ENCODE data around the gene GPRIN1.
"Not testable (repeated sequence)": the region's sequence is repeated elsewhere in the genome, so short reads cannot be mapped to it uniquely, and the experiment has no call there.

Gene GPRIN1

GRCh38 chr5:176565760-176566288, 44.1 kb downstream of the GPRIN1 start:
- DNase-seq: no peak

GRCh38 chr5:176564002-176564401, 46.0 kb downstream of the GPRIN1 start:
- no peak for DNase-seq

GRCh38 chr5:176562189-176562588, 47.8 kb downstream of the GPRIN1 start:
- DNase-seq: no peak

DNA sequence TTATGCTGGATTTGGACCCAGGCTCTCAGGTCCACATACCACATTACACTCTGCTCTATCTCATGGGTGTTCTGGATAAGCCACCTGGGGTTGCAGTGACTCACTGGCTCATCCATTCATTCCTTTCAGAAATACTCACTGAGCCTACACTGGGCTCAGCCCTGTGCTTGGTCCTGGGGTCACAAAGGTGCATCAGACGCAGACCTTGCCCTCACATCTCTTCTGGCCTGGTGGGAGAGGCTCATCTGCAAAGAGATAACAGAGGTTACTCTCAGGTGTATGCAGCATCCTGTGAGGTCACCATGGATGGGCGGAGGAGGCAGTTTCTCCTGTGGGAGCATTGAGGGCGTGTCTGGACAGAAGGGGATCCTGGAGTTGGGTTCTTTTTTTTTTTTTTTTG, 48.7 kb downstream of the GPRIN1 start:
- DNase-seq: no peak

DNA sequence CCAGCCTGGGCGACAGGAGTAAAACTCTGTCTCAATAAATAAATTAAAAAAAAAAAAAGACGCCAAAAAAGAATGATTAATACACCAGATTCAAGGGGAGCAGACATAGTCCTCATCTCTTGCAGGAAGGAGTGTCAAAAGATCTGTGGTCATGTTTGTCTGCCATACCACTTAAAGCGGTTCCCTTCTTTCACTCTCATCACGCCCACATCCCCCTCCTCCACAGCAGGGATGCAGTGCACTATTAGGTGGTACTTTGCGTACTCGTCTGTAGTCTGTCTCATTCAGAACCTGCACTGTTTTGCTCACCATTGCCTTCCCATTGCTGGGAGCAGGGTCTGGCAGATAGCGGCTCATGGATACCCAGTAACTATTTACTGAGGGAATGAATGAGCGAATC, 49.6 kb downstream of the GPRIN1 start:
- DNase-seq: no peak

- peak; percentile 67 for DNase-seq
Observed at GRCh38 chr5:176559683-176560082, 50.3 kb downstream of the GPRIN1 start.

- DNase-seq: no peak
Observed at GRCh38 chr5:176557846-176558245, 52.1 kb downstream of the GPRIN1 start.

DNA sequence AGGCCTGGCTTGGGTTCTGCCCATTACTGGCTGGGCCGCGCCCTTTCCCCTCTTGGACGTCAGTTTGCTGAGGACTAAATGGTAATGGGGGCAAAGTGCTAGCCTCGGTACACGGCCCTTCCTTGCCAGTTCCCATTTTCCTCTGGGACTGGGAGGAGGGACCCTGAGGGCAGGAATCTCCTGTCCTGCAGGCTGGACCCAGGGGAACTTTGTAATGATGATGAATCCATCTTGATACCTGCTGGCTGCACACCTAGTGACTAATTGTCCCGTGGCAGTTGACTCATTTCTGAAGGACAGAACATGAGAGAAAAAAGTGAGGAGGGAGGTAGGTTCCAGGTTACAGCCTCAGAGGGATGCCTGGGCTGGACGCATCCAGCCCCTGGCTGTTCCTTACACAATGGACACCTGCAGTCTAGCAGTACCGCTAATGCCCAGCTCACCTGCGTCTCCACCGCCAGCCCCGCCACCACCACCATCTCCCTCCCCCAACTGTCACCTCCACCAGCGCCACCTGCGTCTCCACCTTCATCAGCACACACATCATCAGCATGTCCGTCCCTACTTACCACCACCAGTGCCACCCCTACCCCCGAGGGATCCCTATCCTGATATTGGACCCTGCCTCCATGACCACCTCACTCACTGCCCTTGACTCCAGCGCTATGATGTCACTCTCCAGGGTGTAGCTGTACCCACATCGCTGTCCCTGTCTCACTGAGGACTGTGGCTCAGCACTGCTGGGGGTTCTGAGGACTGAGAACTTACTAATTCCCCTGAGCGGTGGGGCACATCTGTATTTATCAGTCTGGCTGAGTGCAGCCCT, 56.5 kb downstream of the GPRIN1 start:
- DNase-seq: peak; percentile 85

DNA sequence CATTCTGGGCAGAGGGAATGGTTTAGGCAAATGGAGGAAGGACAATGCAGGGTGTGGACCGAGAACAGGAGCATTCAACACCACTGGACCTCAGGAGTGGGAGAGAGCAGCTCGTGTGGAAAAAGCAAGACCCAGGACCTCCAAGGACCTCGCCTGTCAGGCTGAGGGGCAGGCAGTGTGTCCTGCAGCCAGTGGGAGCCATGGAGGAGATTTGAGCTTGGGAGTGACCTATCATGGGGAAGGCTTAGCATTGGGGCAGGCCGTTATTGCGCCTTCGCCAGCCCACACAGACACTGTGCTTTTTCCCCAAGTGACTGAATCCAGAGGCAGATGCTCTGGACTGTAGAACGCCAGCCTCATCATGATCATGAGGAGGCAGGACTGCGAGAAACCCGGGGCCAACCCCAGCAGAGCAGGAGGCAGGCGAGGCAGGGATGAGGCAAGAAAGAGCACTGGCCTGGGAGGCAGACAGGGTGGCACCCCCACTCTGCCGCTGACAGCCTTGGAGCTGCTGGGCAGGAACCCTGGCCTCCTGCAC, 57.6 kb downstream of the GPRIN1 start:
- DNase-seq: no peak

- not testable (repeated sequence) for DNase-seq
Observed at GRCh38 chr5:176550937-176551336, 59.0 kb downstream of the GPRIN1 start.

DNA sequence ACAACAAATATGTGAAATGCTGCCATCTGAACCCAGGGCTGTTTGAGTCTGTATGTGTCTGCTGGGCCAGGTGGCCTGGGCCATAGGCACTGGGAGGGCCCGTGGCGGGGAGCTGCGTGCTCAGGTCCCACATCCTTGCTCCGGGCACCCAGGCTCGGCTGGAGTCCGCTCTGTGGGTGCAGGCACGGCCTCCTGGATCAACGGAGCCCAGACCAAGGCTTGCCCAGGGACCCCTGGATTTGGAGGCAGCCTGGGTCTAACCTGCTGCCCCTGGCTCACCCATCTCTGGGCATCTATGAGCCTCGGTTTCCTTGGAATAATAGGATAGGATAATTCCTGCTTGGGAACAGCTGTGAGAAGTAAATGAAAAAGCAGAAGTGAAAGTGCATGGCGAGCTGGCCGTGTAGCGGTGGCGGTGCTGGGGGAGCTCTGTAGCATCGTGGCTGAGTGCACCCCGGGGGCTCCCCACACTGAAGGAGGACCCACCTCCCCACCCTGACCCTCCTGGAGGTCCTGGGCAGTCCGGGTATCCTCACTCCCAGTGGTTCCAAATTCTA, 59.6 kb downstream of the GPRIN1 start:
- no peak for DNase-seq

DNA sequence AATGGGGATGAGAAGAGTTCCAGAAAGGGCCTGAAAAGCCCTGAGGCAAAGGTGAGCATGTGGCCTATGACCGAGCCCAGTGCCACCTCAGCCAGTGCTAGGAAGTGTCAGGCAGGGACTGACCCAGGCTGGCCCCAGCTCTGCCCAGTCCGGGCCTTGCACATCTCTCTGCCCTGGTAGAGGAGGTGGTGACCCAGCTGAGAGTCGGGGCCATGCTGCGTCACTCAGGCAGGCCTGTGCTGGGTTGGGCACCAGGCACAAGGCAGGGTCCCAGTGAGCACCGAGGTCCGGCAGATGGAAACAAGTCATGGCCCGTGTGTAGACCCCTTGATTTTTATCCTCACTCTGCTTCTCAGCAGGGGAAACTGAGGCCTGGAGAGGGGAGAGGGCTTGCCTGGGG, 60.1 kb downstream of the GPRIN1 start:
- no peak for DNase-seq

GRCh38 chr5:176548967-176549444, 61.0 kb downstream of the GPRIN1 start, which contains the start of gene CDHR2:
Gene CDHR2 (plus strand): TSS chr5:176549342. CDS start chr5:176565353, 16,011 bp downstream.
- DNase-seq: no peak

- peak; percentile 28 for DNase-seq
Observed at GRCh38 chr5:176547802-176548201, 62.2 kb downstream of the GPRIN1 start.
